ENCODE measurements around the gene TSPAN9.

The TSPAN9 gene

GRCh38 chr12:3326850-3327780, 249.9 kb downstream of the TSPAN9 start:
- H3K4me3 ChIP-seq (ENCODE audit: low read length), result no peak overlapping the region
- no peak for TF ChIP-seq CTCF (conservative IDR thresholded peaks at IDR 0.05; ENCODE audit: low read length)
- no peak for DNase-seq (ENCODE audit: low read depth)

- no peak for DNase-seq (ENCODE audit: low read depth)
- H3K4me3 ChIP-seq (ENCODE audit: low read length), result no peak overlapping the region
- no peak for TF ChIP-seq CTCF (conservative IDR thresholded peaks at IDR 0.05; ENCODE audit: low read length)
These were observed 250.9 kb downstream of the TSPAN9 start for GRCh38 chr12:3328081-3328480.

GRCh38 chr12:3328571-3328970, 251.4 kb downstream of the TSPAN9 start:
- TF ChIP-seq CTCF (conservative IDR thresholded peaks at IDR 0.05; ENCODE audit: low read length), result no peak
- H3K4me3 ChIP-seq (ENCODE audit: low read length), result no peak overlapping the region
- DNase-seq (ENCODE audit: low read depth), result no peak

GRCh38 chr12:3329361-3329760, 252.2 kb downstream of the TSPAN9 start:
- no peak overlapping the region for H3K4me3 ChIP-seq (ENCODE audit: low read length)
- no peak for TF ChIP-seq CTCF (conservative IDR thresholded peaks at IDR 0.05; ENCODE audit: low read length)
- no peak for DNase-seq (ENCODE audit: low read depth)

- TF ChIP-seq CTCF (conservative IDR thresholded peaks at IDR 0.05; ENCODE audit: low read length), result no peak
- H3K4me3 ChIP-seq (ENCODE audit: low read length), result no peak overlapping the region
- no peak for DNase-seq (ENCODE audit: low read depth)
These were observed 253.9 kb downstream of the TSPAN9 start for GRCh38 chr12:3330976-3331510.

- no peak for DNase-seq (ENCODE audit: low read depth)
- no peak for TF ChIP-seq CTCF (conservative IDR thresholded peaks at IDR 0.05; ENCODE audit: low read length)
- no peak overlapping the region for H3K4me3 ChIP-seq (ENCODE audit: low read length)
These were observed 255.0 kb downstream of the TSPAN9 start for GRCh38 chr12:3332188-3332587.

GRCh38 chr12:3333583-3333982, 256.4 kb downstream of the TSPAN9 start:
- DNase-seq (ENCODE audit: low read depth), result no peak
- TF ChIP-seq CTCF (conservative IDR thresholded peaks at IDR 0.05; ENCODE audit: low read length), result no peak
- no peak overlapping the region for H3K4me3 ChIP-seq (ENCODE audit: low read length)

Data from AG10803 (cell line).